ENCODE measurements around the gene MAN2A2.
"Not testable (repeated sequence)": the region's sequence is repeated elsewhere in the genome, so short reads cannot be mapped to it uniquely, and the experiment has no call there.

The MAN2A2 gene

DNA sequence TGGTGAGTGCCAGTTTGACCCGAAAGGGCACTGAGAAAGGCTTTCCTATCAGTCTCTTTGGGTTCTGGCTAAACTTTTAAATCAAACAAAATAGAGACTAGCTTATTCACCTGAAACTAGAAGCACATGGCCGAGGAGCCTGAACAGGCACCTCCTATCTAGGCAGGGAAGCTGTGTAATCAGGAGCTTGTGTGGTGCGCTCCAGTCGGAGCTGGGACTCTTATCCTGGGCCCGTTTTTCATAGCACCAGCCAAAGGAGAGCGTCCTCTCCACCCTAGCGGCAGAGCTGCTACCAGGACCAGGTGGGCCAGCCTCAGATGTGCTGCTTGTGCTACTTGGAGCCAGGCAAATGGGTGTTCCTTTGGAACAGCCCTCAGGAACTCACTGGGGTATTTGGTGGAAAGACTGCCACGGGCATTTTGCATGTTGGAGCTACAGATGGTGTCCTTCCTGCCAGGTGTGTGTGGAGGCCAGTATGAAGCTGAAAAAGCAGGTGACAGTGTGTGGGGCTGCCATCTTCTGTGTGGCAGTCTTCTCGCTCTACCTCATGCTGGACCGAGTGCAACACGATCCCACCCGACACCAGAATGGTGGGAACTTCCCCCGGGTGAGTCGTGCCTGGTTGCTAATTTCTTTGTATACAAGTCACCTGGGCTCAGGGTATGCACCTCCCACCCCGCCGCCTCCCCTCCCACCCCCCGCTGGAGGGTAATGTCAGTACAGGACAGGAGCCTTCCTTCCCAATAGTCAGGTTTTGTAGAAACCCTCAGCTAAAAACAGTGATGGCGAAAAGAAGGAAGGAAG lies 833 bp downstream of the MAN2A2 start:
- DNase-seq (ENCODE audit: low read depth in 2 of 2) = no peak

DNA sequence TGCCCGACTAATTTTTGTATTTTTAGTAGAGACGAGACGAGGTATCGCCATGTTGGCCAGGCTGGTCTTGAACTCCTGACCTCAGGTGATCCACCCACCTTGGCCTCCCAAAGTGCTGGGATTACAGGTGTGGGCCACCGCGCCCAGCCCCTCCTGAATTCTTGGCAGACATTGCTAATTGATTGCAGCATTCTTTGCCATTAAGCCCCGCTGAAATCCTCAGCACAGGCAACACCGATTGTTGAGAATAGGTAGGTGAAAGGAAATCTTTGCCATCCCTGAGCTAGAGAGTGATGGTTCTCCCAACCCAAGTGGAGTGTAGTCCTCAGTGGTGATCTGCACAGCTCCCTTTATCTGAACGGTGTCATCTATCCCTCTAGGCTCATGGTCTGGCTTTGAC lies 1.6 kb downstream of the MAN2A2 start:
- DNase-seq (ENCODE audit: low read depth in 2 of 2) = no peak

DNA sequence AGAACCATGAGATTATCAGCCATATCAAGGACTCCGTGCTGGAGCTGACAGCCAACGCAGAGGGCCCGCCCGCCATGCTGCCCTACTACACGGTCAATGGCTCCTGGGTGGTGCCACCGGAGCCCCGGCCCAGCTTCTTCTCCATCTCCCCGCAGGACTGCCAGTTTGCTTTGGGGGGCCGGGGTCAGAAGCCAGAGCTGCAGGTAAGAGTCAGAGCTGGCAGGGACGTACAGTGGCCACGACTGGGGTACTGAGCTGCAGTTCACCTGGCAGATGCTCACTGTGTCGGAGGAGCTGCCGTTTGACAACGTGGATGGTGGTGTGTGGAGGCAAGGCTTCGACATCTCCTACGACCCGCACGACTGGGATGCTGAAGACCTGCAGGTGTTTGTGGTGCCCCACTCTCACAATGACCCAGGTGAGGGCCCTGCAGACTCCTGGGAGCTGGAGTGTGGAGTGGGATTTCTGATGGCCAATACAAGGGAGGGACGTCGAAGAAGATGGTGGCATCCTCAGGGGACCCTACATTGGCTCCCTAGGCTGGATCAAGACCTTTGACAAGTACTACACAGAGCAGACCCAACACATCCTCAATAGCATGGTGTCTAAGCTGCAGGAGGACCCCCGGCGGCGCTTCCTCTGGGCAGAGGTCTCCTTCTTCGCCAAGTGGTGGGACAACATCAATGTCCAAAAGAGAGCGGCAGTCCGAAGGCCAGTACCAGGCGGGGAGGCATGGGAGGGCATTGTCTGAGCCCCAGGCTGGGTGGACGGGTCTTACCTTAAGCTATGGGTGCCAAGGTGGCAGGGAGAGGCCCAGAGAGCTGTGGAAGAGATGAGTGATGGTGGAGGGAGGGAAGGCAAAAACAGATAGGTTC lies 2.4 kb downstream of the MAN2A2 start:
- no peak for DNase-seq (ENCODE audit: low read depth in 2 of 2)

DNA sequence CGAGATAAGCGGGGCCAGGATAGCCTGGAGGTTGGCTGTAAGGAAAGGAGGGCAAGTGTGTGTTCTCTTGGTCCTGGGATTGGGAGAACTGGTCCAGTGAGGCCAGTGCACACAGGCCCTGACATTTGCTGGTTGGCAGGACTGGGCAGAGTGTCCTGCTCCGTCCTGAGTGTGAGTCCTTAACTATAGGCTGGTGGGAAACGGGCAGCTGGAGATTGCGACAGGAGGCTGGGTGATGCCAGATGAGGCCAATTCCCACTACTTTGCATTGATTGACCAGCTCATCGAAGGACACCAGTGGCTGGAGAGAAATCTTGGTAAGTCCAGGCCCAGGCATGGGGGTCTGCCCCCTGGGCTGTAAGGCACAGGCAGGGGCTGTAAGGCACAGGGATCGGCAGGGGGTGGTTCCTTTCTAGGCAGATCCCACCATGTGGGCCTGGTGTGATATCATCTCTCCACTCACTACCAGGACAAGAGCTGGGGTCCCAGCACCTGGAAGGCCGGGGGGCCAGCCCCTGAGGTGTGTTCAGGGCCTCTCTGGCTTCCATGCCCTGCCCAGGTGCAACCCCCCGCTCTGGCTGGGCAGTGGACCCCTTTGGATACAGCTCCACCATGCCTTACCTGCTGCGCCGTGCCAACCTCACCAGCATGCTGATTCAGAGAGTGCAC lies 3.2 kb downstream of the MAN2A2 start:
- no peak for DNase-seq (ENCODE audit: low read depth in 2 of 2)

DNA sequence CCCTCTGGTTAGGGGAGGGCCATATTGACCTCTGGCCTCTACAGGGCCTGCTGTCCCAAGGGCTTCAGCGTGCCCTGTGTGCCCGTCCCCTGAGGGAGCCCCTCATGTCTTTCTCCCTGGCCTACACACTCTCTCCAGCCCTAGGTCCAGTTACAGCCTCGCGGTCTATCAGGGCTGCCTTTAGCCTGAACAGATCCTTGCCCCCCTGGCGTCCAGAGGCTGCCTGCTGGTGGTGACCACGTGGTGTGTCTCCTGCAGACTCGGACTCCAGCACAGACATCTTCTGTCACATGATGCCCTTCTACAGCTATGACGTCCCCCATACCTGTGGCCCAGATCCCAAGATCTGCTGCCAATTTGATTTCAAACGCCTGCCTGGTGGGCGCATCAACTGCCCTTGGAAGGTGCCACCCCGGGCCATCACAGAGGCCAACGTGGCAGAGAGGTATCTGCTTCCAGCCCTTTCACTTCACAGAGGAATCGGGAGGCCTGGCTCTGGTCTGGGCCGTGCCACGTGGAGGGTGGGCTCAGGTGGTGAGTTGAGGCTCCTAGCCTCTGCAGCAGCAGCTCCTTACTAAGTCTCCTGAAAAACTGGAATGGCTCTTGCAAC lies 4.1 kb downstream of the MAN2A2 start:
- DNase-seq (ENCODE audit: low read depth in 2 of 2) = no peak

DNA sequence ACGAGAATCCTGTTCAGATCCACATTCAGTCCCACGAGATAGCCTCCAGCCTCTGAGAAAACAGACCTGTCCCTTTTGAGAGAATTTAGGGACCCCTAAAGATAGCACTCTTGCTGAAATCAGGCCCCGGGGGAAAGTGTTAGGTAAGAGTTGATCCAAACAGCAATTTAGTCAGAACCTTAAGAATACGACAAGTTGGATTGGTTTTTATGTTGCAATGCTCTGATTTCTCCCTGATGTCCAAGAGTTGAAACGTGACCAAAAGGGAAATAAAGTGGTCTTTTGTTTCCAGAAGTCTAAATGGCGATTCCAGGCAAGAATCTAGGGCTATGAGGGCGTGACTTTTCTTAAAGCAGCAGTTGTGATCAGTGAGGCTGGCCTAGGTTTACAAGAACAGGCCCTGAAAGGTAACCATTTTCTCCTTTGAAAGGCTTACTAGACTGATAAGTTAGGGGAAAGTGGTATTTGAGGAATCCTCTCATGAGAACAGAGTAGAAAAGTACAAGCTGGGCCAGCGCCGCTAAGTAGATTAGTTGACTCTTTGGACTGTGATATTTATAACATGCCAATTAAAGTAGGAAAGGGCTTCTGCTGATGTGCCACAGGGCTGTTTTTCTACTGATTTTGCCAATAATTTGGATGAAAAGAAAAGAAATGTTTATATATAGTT lies 4.9 kb downstream of the MAN2A2 start:
- no peak for DNase-seq (ENCODE audit: low read depth in 2 of 2)

DNA sequence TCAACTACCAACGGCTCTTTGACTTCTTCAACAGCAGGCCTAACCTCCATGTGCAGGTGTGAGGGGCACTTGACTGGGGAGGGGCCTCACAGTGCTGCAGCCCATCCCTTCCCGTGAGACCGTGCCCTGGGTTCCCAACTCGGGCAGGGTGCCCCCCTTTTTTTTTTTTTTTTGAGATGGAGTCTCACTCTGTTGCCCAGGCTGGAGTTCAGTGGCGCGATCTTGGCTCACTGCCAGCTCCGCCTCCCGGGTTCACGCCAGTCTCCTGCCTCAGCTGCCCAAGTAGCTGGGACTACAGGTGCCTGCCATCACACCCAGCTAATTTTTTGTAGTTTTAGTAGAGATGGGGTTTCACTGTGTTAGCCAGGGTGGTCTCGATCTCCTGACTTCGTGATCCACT lies 6.3 kb downstream of the MAN2A2 start:
- not testable (repeated sequence) for DNase-seq (ENCODE audit: low read depth in 2 of 2)

DNA sequence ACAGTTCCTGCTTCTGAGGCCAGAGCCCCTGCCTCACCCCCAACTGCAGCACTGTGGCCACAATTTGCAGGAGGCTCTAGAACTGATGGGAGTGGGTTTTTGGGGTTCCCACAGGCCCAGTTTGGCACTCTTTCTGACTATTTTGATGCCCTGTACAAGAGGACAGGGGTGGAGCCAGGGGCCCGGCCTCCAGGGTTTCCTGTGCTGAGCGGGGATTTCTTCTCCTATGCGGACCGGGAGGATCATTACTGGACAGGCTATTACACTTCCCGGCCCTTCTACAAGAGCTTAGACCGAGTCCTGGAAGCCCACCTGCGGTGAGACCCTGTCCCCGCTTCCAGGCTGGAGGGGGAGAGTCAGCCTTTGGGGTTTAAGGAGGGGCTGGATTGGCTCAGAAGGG lies 6.9 kb downstream of the MAN2A2 start:
- no peak for DNase-seq (ENCODE audit: low read depth in 2 of 2)

DNA sequence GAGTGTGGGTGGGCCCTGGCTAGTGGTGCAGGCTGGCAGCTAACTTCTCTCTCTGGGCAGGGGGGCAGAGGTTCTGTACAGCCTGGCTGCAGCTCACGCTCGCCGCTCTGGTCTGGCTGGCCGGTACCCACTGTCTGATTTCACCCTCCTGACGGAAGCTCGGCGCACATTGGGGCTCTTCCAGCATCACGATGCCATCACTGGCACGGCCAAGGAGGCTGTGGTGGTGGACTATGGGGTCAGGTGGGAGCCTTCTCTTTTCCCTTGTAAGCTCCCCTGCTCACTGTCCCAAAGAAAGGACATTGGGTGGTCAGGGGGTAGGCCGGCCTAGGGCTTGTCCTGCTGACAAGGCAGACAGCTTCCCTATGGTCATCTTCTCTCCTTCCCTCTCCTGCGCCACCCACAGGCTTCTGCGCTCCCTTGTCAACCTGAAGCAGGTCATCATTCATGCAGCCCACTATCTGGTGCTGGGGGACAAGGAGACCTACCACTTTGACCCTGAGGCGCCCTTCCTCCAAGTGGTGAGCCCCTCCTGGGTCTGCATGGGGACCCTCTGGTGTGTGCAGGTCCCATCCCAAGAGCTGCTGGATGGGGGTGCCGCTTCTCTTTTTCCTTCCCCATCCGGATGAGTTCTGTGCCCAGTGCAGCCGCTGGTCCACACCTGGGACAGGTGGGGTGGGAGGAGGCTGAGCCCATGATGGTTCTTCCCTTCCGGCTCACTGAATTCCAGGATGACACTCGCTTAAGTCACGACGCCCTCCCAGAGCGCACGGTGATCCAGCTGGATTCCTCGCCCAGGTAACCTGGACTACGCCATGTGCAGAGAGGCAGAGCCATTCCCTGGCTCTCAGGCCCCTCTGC lies 7.6 kb downstream of the MAN2A2 start:
- no peak for DNase-seq (ENCODE audit: low read depth in 2 of 2)

DNA sequence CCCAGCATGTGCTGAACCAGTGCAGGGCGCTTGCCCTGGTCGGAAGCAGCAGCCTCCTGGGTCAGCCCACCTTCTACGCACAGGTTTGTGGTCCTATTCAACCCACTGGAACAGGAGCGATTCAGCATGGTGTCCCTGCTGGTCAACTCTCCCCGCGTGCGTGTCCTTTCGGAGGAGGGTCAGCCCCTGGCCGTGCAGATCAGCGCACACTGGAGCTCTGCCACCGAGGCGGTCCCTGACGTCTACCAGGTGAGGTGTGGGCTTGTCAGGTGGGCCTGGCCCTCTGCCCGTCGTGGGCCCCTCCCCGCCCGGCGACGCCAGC lies 8.2 kb downstream of the MAN2A2 start:
- no peak for DNase-seq (ENCODE audit: low read depth in 2 of 2)

DNA sequence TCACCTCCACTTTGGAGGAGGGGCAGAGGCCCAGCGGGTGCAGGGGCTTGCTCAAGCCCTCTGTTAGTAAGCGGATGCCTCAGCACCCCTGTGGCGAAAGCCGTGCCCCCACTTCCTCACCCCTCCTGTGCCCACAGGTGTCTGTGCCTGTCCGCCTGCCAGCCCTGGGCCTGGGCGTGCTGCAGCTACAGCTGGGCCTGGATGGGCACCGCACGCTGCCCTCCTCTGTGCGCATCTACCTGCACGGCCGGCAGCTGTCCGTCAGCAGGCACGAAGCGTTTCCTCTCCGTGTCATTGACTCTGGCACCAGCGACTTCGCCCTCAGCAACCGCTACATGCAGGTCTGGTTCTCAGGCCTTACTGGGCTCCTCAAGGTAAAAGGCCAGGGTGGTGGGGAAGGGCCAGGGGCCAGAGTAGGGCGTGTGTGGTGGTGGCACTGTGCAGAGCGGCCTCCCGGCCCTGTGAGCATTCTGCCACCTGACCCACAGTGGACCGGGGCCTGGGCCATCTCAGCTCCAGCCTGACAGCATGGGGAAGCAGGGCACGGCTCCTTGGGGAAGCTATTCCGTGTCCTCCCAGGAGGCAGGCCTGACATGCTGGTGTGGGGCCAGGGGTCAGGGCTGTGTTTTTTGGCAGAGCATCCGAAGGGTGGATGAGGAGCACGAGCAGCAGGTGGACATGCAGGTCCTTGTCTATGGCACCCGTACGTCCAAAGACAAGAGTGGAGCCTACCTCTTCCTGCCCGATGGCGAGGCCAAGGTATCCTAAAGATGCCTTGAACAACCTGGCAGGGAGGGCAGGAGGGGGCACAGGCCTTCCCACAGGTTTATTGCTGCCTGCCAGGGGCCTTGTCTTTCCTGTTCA lies 9.0 kb downstream of the MAN2A2 start:
- DNase-seq (ENCODE audit: low read depth in 2 of 2) = no peak

DNA sequence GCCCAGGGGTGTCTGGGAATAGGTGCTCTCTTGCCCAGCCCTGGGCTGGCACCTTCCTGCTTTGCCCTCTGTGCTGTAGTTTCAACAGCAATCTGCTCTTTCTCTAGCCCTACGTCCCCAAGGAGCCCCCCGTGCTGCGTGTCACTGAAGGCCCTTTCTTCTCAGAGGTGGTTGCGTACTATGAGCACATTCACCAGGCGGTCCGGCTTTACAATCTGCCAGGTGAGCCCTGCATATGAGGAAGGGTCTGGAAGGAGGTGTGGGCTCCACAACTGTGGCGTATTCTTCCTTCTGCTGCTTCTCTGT lies 9.6 kb downstream of the MAN2A2 start:
- no peak for DNase-seq (ENCODE audit: low read depth in 2 of 2)

DNA sequence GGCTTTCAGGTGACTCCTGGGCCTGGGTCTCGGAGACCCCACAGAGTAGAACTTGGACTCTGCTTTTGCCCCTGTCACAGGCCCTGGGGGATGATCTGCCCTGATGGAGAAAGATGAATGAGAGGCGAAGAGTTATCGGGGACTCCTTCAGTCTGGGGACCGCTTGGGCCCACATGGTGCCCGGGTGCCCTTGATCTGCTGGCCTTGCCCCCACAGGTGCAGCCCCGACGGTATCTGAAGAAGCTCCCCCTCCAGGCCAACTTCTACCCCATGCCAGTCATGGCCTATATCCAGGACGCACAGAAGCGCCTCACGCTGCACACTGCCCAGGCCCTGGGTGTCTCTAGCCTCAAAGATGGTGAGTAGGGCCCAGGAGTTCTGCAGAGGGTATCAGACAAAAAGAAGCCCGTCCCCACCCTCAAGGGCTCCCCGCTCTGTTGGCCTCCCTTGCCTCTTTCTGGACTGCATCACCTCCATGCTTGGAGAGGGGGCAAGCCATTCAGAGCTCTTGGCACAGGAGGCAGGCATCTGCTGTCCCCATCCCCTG lies 10.4 kb downstream of the MAN2A2 start:
- no peak for DNase-seq (ENCODE audit: low read depth in 2 of 2)

DNA sequence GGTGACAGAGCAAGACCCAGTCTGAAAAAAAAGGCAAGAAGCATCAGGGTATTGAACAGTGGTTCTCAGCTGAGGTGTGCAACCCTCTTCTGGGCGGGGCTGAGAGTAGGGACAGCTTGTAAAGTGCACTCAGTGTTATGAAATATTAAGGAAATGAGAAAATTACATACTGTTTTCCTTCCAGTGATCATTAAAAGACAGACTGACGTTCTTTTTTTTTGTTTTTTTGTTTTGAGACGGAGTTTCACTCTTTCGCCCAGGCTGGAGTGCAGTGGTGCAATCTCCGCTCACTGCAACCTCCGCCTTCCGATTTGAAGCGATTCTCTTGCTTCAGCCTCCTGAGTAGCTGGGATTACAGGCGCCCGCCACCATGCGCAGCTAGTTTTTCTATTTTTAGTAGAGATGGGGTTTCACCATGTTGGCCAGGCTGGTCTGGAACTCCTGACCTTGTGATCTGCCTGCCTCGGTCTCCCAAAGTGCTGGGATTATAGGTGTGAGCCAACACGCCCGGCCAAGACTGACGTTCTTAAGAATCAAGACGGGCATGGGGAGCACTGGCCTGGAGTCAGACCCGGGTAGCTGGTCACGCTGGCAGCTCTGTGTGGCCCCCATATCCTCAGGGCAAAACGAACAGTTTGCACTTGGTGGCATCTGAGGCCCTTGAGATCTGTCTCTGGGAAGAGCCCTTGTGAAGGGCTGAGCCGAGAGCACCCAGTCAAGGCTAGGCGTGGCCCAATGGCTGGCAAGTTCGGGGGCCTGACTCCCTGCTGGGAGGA lies 11.4 kb downstream of the MAN2A2 start:
- DNase-seq (ENCODE audit: low read depth in 2 of 2) = no peak

DNA sequence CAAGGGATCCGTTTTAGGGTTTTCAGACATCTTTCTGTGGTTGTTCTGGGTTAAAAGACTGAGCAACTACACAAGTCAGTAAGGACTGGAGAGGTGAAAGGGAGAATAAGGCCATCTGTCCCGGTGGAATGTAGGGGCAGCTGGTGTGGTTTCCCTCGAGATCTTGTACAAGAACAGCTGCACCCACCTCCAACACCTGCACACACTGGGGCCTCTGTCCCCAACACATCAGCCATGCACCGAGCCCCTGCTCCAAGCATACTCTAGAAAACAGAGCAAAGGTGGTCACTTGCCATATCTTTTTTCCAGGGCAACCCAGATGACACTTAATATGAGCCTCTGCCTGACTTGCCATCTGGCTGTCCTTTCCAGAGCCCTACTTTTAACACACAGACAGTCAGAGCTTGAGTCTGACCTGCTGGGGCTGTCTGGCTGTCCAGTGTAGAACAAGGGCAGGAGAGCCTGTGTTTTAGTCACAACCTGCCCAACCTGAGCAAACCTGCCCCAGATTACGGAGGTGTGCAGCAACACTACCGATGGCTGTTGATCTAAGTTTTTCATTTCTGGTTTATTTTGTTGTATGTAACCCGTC lies 12.2 kb downstream of the MAN2A2 start:
- DNase-seq (ENCODE audit: low read depth in 2 of 2) = no peak

DNA sequence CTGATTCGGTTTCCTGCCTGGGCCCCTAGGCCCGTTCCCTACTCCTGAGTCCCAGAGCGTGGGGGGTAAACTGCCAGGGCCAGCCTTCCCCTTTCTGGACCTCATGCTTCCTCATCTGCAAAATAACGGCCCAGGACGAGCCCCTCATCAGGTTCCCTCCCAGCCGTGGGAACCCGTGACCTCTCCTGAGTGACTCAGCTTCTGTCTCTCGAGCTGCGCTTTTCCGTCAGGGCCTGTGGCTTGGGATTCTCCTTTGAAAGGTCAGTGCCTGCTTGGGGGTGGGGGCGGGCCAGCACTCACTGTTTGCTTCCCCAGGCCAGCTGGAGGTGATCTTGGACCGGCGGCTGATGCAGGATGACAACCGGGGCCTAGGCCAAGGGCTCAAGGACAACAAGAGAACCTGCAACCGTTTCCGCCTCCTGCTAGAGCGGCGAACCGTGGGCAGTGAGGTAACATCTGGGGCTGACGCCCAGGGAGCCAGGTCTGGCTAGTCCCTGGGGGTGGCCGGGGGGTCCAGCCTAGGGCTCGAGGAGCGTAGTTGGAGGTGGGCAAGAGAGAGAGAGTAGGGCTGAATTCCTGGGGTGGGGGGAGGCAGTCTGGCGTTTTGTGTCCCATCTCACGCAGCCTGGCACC lies 12.8 kb downstream of the MAN2A2 start:
- no peak for DNase-seq (ENCODE audit: low read depth in 2 of 2)

DNA sequence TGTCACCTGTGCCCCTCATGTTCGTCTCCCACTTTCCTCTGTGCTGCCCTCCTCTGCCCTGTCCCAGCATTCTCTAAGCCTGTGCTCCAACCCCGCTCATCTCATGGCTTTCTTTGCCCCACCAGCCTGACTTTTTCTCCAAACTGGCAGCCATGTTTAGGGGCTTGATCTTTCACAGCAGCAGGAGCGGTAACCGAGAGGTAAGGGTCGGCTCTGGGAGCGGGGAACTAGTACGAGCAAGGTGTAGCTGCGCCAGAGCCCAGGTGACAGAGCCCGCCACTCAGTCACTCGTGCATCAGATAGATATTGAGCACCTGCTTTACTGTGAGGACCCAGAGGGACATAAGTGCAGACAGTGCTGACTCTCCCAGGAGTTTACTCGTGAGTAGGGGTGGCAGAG lies 13.4 kb downstream of the MAN2A2 start:
- no peak for DNase-seq (ENCODE audit: low read depth in 2 of 2)

DNA sequence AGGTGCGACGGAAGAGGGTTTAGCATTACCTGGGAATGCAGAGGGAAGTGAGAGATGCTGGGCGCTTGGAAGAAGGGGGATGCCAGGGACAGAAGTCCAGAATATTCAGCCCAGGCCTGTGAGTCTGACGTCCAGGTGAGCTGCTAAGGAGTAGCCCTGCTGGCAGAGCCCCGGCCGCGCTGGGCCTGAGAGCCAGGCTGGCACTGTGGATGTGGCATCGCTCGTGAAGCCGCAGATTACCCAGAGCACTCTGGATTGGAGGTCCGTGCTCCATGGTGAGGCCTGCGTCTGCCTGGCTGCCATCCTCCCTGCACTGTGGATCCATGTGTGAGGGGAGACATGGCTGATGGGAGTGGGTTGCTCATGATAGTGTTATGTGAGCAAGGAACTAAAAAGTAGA lies 14.5 kb downstream of the MAN2A2 start:
- no peak for DNase-seq (ENCODE audit: low read depth in 2 of 2)
